GM18868 (cell line): ENCODE measurements around the gene MATN4.

Source experiments
- ATAC-seq: cut with Tn5 transposase; IDR thresholded peaks from one replicate; pipeline ENCODE4 v1.9.1; 2021; ENCODE audit warnings: mild to moderate bottlenecking, moderate library complexity; ENCODE audit not compliant: unreplicated experiment

Gene MATN4

DNA sequence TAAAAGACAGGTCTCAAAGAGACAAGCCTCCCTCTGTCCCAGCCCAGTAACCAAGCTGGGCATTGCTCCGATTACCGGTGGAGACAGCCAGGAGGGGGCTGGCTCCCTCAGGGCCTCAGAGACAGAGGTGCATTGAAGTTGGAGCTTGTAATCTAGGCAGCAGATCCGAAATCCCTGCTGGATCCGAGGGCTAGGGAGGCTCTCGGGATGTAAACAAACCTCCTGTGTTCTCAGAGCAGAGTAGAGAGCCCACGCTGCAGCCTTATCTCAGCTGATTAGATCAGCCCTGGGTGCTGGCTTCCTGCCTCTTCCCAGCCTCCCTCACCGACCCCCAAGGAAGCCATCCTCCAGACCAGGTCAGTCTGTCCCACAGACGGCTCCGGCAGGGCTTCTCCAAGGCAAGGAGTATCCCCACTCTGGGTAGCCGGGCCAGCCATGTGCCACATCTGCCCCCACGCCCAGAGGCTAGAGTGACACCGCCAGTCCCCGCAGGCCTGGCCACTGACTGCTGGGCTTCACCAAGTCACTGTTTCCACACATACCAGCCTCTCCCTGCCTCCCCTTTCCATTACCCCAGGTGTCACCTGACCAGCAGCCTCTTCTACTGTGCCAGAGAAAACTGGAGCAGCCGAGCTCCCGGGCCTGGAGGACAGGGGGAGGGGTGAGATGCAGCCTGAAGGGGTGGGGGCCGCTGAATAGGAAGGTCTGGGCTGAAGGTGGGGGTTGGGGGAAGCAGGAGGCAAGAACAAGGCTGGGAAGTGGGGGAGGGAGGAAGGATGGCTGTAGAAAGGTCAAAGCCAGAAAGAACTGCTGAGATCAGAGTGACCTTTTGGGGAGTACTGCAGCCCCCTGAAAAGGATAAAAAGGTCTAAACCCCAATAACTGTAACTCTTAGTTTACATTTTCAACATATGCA is 34.1 kb upstream of the MATN4 start:
- ATAC-seq, result no peak

DNA sequence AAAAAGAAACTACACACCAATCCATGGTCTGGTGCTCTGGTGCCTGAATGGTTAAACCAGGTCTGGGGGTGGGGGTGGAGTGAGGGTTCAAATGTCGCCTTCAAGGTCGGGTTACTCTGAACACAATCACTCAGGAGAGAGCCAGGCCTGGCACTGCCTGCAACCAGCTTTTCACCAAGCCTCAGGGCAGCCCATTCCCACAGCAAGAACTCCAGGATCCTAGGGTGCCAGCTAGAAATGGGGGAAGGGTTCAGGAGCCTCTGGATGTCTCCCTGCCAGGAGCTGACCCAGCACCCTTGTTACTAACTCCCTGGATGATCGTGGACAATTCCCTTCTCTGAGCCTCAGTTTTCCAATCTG is 33.5 kb upstream of the MATN4 start:
- no peak for ATAC-seq

DNA sequence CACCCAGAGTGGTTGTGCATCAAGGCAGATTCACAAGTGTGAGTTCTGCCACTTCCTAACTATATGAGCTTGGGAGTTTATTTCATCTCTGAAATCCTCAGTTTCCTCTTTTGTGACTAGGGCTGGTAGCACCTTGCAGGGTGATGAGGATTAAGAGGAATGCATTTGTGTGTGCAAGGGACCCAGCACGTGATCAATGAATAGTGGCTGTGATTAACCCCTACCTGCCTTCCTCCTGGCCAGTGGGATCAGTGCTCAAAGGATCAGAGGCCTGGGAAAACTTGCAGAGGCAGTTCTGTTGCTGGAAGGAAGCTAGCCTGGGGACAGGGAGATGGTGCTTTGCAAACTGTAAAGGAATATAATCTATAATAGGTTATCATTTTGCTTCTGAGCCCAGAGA is 32.9 kb upstream of the MATN4 start:
- no peak for ATAC-seq

DNA sequence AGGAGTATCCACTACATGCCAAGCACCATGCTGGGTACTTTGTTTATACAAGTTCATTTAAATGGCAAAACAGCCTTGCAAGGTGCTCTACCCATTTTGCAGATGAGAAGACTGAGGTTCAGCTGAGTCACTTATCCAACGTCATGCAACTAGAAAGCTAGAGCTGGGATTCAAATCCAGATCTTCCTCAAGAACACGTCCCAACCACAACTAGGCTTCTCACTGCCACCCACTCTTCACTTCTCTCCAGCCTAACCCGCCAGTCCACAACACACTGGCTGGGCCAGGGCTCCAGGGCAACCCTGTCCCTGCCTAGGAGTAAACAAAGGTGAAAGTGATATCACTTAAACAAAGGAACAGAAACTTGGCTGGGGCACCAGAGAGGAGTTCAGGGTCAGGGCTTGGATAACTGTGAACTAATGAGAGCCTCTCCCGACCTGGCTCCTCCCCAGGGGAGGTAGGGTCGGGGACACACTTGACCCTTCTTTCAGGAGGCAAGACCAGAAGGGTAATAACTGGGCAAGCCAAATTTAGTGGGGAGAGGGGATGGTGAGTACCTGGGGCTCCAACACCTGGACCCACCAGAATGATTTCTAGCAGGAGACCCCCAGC is 32.2 kb upstream of the MATN4 start:
- no peak for ATAC-seq

- ATAC-seq, result no peak
Observed at GRCh38 chr20:45339799-45340198, 31.7 kb upstream of the MATN4 start.

DNA sequence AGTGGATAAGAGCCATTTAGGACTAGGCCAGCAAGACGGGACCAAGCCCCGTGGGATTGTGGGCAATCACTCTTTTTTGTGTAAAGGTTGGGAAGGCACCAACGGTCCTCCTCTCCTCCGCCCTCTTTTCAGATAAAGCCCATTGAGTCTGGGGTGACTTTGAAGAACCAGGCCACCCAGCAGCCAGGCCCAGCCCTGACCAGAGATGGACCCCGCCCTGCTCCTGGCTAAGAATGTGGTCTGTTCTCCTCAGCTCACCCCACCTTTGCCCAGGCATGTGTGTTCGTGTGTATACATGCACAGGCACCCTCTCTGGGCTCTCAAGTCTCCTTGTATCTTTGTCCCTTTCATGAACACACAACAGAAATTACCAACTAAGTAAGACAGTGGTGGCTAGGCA is 31.0 kb upstream of the MATN4 start:
- no peak for ATAC-seq

- no peak for ATAC-seq
Observed at GRCh38 chr20:45338121-45339030, 30.3 kb upstream of the MATN4 start.

DNA sequence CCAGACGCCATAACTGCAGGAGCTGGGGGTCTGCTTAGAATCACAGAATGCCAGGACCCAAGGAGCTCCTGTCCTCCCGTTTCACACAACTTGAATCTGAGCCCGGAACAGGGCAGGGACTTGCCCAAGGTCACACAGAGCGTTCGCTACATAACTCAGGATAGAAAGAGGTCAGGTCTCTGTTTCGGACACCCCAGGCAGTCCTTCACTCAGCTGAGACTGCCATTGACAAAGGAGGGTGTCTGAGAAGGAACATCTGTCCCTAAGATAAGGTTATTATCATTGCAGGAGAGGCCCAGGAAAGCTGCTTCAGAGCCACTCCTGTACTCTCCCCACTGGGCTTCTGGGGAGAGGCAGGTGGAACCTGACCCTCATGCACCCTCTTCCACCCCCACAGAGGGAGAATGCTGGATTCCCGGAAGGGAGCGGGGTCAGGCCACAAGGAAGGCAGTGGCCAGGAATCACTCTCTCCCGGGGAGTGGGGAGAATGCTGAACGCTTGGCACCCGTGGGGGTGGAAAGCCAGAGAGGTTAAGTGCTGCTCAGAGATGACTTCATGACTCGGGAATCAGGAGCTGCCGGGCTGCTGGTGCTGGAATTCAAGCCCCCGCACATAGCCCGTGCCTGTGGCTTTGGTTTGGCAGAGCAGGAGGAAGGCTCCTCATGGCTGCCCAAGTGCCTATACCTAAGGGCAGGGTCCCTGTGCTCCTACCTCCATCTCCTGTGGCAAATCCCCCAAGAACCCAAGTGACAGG is 29.4 kb upstream of the MATN4 start:
- no peak for ATAC-seq

DNA sequence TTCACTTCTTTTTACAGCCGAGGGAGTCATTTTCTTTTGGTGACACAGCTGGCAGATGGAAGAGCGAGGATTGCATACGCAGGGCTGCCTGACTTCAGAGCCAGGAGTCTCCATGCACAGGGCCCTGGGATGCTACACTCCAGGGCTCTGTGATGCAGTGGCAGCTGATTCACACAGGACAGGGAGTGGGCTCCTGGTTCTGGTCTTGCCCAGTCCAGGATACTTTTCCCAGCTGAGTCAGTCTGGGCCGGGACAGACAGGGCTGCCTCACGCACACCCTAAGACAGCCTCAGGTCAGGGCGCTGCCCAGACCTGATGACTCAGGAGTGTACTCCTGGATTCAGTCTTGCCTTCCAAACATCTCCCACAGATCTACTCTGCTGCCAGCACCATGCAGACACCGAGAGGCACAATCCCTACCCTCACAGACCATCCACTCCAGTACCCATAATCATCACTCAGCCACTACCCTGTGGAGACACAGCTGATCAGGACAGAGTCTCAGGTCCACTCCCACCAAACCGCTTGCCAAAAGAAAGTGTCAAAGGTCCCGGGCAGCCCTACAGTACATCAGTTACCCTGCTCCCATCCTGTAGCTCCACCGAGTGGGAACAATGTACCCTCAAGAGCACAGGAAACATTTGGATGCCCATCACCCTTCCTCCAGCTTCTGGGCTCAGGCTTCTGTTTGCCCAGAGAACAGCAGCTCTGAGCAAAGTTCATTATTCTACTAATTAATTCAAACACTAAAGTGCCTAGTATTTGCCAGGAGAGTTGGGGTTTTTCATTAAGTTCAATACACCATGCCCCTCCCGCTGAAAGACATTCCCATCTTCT is 28.6 kb upstream of the MATN4 start:
- ATAC-seq, result no peak

DNA sequence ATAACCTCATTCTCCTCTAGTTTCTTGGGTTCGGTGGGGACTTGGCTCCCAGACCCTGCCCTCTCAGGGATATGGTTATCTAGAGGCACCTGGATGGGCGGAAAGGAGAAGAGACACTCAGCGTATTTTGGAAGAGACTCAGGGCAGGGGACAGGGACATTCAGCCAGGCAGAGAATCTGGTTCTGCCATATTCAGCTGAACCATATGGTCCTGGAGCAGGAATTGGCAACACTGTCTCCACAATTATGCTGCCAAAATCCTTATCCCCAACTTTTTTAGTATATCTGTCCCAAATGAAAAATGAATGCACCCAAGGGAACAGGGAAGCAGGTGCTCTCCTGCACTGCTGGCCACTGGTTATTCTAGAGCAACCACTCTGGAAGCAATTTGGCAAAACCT is 22.4 kb upstream of the MATN4 start:
- ATAC-seq, result no peak

GRCh38 chr20:45329497-45330319 is 21.6 kb upstream of the MATN4 start:
- no peak for ATAC-seq

DNA sequence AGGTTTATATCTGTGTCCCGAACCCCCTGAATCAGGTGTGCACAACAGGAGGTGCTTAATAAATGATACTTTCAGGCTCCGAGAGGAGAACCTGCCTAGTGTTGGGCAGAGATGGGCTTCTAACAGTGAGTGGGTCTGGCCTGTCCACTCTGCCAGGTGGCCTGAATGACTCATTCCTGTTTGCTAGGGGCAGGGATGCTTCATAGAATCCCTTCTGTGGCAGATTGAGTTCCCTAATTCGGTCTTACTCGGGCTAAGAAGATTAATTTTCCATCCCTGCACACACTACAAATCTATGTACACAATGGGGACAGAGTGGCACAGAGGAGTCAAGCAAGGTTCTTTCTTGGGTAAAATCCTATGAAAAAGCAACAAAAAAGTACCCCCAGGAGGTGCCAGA is 20.4 kb upstream of the MATN4 start:
- ATAC-seq, result no peak

DNA sequence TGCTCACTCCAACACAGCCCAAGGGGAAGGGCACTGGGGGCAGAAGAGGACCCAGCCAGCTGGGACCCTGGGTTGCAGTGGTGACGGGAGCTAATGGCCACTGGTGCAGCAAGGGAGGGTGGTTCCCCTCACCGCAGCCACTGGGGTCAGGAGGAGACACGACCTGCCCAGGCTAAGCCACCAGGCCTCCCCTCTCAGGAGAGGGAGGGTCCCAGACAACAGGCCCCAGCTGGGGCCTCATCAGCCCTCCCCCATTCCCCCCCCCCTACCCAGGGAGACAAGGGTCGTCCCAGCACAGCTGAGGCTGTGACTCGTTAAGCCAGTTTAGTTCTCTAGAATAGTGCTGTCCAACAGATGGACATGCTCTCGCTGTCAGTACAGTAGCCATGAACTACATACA is 17.3 kb upstream of the MATN4 start:
- no peak for ATAC-seq

GRCh38 chr20:45323731-45324130 is 15.6 kb upstream of the MATN4 start:
- no peak for ATAC-seq

GRCh38 chr20:45322952-45323383 is 14.9 kb upstream of the MATN4 start:
- no peak for ATAC-seq

DNA sequence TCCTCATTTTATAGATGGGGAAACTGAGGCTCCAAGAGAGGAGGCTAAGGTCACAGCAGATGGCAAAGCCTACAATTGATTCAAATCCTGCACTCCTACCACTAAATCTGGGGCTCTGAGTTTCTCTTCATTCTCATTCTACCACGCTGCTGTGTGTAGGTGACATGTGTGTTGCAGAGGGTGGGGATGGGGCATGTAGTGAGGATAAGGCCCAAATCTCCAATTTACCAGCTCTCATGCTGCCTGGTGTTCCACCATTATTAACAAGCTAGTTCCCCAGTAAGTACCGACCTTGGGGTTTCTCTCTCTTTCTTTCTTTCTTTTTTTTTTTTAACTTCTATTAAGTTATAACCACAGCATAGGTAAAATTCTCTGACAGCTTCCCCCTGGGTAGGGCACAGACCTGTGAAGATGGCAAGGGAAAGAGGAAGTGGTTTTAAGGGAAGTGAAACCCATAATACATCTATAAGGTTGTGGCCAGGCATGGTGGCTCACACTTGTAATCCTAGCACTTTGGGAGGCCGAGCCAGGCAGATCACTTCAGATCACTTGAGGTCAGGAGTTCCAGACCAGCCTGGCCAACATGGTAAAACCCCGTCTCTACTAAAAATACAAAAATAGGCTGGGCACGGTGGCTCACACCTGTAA is 13.0 kb upstream of the MATN4 start:
- peak; percentile 82 for ATAC-seq

DNA sequence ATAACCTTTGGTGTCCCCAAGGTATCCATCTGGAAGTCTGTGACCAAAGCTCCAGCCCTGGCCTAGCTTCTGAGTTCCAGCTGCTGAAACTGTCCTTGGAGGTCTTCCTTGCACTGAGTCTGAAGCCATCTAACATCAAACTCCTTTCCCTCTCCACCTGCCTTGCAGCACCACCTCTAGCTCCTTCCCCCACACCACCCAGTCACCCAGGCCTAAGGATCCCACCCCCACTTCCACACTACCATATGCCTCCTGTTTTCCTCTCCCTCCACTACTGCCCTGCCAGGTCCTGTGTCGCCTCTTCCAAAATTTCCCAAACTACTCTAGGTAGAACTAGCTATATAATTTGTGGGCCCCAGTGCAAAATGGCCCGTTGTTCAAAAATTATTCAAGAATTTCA is 10.8 kb upstream of the MATN4 start:
- no peak for ATAC-seq

- no peak for ATAC-seq
Observed at GRCh38 chr20:45318386-45318939, 10.4 kb upstream of the MATN4 start.
